Fibroblast of skin of left biceps (primary cell): ENCODE results near the gene SFXN4.
"Not testable (repeated sequence)": the region's sequence is repeated elsewhere in the genome, so short reads cannot be mapped to it uniquely, and the experiment has no call there.

Source experiments
- DNase-seq, 2 experiments: peaks; one replicate each; pipeline ENCODE4 v3.0.0-alpha.2; 2013; ENCODE audit warnings: low read depth in 2 of 2

SFXN4 gene

DNA sequence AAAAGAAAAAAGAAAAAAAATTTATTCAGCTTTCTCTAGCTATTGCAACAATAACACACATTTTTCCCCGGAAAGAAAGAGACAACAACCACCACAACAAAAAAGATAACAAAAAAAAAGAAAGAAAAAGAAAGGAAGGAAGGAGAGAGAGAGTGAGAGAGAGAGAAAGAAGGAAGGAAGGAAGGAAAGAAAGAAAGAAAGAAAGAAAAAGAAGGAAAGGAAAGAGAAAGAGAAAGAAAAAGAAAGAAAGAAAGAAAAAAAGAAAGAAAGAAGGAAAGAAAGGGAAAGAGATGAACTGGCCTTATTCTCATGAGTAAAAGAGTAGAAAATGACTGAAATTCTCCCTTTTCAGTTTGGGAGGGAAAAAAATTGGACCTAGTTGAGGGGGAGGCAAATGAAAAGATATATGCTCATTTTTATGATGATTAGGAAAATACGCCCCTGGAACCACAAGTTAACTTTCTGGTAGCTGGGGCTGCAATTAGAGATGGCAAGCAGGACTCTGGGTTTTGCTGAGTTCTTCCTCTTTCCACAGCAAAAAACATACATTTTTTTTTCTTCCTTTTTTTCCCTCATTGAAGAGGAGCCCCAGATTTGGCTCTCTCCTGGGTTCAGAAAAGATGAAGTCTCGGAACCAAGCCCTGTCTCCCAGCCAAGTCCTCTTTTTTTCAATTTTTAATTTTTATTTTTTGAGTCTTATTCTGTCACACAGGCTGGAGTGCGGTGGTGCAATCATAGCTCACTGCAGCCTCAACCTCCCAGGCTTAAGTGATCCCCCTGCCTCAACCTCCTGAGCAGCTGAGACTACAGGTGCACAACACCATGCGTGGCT is 25.7 kb upstream of the SFXN4 start:
- no peak for DNase-seq

- peak; percentile 88 to 91 for DNase-seq
Measured at GRCh38 chr10:119190353-119190752, 24.8 kb upstream of the SFXN4 start.

DNA sequence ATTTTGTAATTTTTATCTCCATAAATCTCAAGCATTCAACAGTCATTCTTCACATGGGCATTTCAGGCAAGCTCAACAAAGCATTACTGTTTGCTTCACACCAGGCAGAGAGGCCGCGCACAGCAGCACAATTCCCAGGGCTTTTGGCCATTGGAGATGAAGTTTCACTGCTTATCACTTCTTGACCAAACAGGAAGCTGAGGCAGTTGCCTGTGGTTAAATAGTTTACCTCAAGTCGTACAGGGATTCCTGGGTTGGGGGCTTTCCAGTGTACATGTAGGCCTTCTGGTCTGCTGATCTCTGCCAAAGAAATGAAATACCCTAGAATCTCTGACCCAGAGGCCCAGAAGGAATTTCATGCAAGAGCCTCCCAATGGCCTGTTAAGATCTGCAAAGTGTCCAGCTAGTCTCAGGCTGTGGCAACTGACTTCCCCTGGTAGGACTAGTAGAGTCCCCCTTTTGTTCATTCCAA is 24.3 kb upstream of the SFXN4 start:
- DNase-seq, result no peak

DNA sequence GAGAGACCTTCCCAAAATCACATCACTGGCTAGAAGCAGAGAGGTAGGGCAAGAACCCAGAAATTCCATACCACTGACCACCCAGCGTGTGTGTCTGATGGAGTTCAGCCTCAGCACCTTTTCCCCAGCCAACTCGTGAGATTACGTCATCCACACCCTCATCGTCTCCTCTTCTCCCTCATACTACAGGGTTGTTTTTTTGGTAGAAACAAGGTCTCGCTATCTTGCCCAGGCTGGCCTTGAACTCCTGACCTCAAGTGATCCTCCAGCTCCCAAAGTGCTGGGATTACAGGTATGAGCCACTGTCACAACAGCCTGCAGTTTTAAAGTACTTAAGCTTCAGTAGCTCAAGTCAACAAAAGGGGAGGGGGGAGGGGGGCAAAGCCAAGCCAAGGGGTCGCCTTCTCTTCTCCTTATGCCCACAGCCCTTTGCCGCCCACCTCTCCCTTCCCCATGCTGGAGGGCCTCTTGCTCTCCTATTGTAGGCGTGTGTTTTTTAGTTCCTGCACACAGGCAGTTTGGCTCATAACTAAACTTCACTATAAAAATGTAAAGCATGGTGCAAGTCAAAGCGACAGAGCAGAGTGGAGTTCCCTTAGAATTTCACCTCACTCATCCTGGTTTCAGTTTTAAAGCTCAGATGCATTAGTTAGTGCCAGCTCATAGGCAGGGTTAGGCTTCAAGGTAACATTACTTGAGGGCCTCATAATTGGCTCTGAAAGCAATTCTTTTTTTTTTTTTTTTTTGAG is 18.3 kb upstream of the SFXN4 start:
- DNase-seq, result no peak

DNA sequence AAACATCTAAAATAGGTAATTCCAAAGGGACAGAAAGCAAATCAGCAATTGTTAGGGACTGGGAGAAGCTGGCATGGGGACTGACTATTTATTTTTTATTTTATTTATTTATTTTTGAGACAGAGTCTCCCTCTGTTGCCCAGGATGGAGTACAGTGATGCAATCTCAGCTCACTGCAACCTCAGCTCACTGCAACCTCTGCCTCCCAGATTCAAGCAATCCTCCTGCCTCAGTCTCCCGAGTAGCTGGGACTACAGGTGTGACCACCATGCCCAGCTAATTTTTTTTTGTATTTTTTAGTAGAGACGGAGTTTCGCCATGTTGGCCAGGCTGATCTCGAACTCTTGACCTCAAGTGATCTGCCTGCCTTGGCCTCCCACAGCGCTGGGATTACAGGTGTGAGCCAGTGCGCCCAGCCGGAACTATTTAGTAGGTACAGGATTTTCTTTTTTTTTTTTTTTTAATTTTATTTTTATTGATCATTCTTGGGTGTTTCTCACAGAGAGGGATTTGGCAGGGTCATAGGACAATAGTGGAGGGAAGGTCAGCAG is 15.4 kb upstream of the SFXN4 start:
- not testable (repeated sequence) for DNase-seq

GRCh38 chr10:119178372-119179119 is 13.0 kb upstream of the SFXN4 start, which contains the start of gene PRDX3:
Gene PRDX3, minus strand, starts transcription at chr10:119178812. Its CDS starts 22 bp downstream, at chr10:119178790.
- peak; percentile 71 to 77 for DNase-seq

DNA sequence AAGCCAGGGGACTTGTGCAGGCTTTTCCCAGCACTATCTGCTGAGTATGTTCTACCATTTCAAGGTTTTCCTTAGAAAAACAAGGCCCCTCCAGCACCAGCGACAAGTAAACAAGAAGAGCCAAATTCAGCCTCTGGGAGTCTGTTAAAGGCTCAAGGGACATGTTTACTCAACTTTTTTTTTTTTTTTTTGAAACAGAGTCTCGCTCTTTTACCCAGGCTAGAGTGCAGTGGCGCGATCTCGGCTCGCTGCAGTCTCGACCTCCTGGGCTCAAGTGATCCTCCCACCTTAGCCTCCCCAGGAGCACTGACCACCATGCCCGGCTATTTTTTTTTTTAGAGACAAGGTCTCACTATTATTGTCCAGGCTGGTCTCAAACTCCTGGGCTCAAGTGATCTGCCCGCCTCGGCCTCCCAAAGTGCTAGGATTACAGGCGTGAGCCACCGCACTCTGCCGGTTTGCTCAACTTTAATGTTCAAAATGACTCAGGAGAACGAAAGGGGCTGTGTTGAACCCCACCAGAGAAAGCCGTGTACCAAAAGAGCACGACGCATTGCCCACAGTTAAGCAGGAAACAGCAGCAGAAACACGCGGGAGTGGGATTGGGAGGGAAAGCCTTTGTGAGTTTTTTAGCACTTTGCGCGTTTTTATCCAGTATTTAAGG is 12.3 kb upstream of the SFXN4 start:
- DNase-seq, result no peak

GRCh38 chr10:119176166-119176565 is 10.7 kb upstream of the SFXN4 start:
- DNase-seq, result no peak

DNA sequence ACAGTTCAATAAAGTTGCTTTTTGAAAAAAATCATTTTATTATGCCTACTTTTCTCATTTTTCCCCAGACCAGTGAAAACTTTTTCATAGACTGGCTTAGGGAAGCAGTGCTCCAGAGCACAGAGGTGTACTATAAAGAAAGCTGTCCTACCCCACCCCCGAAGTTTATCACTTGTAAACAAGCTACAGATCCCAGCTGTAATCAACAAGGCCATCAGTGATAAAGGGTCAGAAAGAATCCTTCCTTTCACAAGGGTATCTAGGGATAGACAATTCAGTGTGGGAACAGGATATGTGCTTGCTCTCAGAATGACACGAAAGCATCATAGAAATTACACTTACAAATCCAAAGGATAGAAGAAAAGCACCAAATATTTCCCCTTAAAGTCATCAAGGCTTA is 8.6 kb upstream of the SFXN4 start:
- DNase-seq, result no peak

- no peak for DNase-seq
Measured at GRCh38 chr10:119167041-119167440, 1.5 kb upstream of the SFXN4 start.

- no peak for DNase-seq
Measured at GRCh38 chr10:119166564-119166963, 1.1 kb upstream of the SFXN4 start.

DNA sequence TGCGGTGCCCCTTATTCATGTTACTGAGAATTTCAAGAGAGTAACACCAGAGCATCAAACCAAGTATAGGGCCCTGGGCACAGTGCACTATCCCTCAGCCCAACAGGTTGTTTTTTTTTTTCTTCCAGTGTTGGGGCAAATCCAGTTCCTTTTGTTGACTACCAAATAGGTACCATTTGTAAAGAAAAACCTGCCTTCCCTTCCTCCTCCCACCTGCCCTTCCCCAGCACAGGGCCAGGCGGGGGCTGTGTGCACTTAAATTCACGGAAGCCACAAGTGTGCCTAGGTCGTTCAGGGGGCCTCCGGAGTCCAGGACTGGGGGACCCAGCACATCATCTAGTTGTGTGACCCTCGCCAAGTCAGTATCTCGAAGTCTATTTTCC is 595 bp upstream of the SFXN4 start:
- no peak for DNase-seq

DNA sequence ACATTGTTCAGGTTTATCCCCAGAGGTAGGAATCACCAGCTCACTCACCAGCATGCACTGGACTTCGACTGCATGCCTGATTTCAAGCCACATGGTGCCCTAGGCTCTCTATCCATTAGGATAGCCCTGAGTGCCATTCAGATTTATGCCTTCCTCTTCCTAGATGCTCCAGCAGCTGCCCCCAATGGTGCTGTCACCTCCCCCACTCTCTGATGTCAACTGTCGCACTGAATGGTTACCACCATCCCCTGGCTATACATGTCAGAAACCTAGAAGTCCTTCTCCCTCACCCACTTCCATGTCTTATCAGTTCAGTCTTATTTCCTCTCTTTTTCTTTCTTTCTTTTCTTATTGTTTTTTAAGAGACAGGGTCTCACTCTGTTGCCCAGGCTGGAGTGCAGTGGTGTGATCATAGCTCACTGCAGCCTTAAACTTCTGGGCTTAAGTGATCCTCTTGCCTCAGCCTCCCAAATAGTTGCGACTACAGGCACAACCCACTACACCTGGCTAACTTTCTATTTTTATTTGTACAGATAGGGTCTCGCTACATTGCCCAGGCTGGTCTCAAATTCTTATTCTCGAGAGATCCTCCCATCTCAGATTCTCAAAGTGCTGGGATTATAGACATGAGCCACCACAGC is 2.9 kb downstream of the SFXN4 start:
- DNase-seq, result no peak

- no peak for DNase-seq
Measured at GRCh38 chr10:119161680-119162451, 3.6 kb downstream of the SFXN4 start.

DNA sequence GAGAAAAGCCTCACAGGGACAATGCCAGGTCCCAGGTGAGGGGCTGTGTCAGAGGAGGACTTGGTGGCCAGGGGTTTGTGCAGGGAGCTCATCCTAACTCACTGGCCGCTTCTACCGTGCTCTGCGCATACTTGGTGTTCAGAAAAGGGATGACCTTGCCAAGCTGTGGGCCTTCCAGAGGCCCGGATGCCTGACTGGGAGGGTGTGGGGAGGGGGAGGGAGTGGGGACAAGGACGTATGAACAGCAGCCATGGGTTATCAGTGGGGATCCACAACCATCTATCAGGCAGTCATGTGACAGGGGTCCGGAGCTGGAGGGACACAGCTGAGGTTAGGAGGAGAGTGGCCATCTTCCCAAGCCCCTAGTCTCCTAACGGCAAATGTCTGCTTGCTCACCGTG is 6.2 kb downstream of the SFXN4 start:
- DNase-seq, result no peak

DNA sequence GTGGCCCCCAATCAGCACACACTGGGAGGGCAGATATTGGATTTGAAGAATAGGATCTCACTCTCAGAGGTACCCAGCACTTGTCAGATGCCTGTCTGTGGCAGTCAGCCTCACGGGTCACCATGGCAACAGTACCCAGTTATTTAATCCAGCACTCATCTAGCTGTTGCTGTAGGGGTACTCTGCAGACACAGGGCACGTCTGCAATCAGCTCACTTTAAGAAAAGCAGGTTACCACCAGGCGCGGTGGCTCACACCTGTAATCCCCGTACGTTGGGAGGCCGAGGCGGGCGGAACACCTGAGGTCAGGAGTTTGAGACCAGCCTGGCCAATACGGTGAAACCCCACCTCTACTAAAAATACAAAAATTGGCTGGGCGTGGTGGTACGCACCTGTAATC is 11.9 kb downstream of the SFXN4 start:
- no peak for DNase-seq

- no peak for DNase-seq
Measured at GRCh38 chr10:119153041-119153440, 12.5 kb downstream of the SFXN4 start.

GRCh38 chr10:119151601-119152000 is 13.9 kb downstream of the SFXN4 start:
- DNase-seq, result not testable (repeated sequence)

DNA sequence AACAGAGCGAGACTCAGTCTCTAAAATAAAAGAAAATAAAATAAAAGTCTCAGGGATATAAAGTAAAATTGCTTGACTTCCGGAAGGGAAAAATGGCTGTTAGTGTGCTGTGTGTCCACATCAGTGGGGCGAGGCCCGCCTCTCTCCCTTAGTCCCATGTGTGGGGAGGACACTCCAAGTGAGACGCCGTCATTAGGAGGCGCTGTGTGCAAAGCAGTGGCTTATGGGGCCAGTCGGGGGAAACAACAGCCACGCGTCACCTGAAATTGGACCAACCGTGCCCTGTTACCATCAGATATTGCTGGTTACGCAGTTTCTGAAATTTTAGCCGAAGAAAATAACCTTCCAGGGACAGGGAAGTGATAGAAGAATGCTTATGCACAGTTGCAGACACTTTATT is 15.8 kb downstream of the SFXN4 start:
- DNase-seq, result no peak

DNA sequence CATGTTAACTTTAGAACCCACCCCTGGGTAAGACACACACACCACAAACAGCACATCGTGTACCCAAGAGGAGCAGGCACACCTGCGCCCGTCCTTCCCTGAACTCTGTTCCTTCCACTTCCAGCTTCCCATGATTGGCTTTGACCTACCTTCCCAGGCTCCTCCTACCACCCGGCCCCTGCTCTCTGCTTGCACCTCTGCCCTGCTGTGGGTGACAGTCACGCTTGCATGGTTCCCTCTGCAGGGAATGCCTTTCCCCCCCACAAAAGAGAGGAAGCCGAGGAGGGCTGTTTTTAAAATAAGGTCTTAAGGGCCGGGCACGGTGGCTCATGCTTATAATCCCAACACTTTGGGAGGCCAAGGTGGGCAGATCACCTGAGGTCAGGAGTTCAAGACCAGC is 16.4 kb downstream of the SFXN4 start:
- no peak for DNase-seq
